ENCODE results near the gene USP48.

DNA sequence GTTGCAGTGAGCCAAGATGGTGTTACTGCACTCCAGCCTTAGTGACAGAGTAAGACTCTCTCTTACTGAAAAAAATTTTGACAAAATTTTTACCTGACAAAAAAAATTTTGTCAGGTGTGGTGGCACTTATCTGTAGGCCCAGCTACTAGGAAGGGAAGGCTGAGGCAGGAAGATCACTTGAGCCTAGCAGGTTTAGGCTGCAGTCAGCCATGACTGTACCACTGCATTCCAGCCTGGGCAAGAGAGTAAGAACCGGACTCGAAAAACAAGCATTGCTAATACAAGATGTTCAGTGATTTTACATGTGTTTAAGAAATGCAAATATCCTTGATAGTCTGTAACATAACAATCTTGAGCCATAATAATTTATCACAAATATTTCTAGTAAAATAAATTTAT lies 46.9 kb downstream of the USP48 start:
- TF ChIP-seq, protein P1, sequence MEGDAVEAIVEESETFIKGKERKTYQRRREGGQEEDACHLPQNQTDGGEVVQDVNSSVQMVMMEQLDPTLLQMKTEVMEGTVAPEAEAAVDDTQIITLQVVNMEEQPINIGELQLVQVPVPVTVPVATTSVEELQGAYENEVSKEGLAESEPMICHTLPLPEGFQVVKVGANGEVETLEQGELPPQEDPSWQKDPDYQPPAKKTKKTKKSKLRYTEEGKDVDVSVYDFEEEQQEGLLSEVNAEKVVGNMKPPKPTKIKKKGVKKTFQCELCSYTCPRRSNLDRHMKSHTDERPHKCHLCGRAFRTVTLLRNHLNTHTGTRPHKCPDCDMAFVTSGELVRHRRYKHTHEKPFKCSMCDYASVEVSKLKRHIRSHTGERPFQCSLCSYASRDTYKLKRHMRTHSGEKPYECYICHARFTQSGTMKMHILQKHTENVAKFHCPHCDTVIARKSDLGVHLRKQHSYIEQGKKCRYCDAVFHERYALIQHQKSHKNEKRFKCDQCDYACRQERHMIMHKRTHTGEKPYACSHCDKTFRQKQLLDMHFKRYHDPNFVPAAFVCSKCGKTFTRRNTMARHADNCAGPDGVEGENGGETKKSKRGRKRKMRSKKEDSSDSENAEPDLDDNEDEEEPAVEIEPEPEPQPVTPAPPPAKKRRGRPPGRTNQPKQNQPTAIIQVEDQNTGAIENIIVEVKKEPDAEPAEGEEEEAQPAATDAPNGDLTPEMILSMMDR (conservative IDR thresholded peaks at IDR 0.05; ENCODE audit: low read length) = no peak
- TF ChIP-seq EZH2phosphoT487 (IDR thresholded peaks at IDR 0.05; ENCODE audit: borderline replicate concordance) = no peak
